Measurements from ENCODE around the gene SPTBN5.
A peak's percentile ranks its signal among the peaks of the same experiment; 100 is the strongest.

SPTBN5 gene

GRCh38 chr15:41903782-41904181, 9.9 kb upstream of the SPTBN5 start:
- no peak for DNase-seq (ENCODE audit: low spot score)

DNA sequence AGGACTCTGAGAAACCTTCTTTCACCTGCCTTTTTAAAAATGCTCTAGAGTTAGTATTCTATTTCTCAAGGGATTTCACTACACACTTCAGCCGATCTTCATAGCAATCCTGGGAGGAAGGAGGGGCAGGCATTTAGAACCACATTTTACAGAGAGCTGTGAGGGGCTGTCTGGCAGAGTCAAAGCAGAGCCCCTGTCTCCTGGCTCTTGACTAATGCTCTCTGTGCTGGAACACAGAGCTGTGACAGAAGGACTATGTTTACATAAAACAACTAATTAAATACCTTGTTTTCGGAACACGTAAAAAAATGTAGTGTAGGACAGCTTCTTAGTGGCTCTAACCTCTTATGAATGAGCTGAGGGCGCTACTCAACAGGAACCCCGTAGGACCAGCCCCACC, 7.6 kb upstream of the SPTBN5 start:
- DNase-seq (ENCODE audit: low spot score), result no peak

GRCh38 chr15:41900526-41901380, 6.9 kb upstream of the SPTBN5 start:
- DNase-seq (ENCODE audit: low spot score), result no peak

GRCh38 chr15:41899854-41900442, 6.1 kb upstream of the SPTBN5 start:
- DNase-seq (ENCODE audit: low spot score), result no peak

- no peak for DNase-seq (ENCODE audit: low spot score)
Observed at GRCh38 chr15:41897363-41897799, 3.5 kb upstream of the SPTBN5 start.

DNA sequence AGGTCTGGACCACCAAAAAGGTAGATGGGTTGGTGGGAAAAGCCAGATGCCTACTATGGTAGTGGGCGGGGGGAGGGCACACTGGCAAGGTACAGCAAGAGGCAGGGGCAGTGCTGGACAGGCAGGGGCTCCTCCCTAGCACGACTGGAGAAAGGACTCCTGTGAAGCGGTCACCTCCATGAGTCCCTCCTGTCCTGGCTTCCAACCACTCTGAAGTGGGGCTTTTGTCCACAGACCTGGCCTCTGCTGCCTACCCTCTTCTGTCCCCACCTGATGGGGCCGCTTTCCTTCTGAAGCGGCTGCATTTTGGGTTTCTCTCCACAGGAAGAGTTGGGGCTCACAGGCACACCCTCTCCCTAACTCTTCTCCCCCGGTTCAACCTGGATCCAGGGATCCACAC, 2.7 kb upstream of the SPTBN5 start:
- DNase-seq (ENCODE audit: low spot score), result no peak

GRCh38 chr15:41895957-41896356, 2.1 kb upstream of the SPTBN5 start:
- DNase-seq (ENCODE audit: low spot score), result no peak

DNA sequence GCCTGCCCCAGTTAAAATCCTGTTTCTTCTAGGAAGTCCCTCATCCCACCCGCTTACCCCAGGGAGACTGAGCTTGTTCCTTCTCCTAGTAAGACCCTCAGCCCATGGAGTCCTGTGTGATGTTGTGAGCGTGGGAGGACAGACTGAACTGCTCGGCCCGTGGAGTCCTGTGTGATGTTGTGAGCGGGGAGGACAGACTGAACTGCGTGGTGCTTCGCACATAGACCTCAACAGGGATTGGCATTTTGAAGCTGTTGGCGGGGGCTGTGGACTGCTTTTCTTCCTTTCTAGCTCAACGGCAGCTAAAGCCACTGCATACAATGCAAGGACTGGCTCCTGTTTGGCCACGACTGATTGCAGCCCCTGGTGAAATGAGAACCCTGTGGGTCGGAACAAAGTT, 1.6 kb upstream of the SPTBN5 start:
- no peak for DNase-seq (ENCODE audit: low spot score)

DNA sequence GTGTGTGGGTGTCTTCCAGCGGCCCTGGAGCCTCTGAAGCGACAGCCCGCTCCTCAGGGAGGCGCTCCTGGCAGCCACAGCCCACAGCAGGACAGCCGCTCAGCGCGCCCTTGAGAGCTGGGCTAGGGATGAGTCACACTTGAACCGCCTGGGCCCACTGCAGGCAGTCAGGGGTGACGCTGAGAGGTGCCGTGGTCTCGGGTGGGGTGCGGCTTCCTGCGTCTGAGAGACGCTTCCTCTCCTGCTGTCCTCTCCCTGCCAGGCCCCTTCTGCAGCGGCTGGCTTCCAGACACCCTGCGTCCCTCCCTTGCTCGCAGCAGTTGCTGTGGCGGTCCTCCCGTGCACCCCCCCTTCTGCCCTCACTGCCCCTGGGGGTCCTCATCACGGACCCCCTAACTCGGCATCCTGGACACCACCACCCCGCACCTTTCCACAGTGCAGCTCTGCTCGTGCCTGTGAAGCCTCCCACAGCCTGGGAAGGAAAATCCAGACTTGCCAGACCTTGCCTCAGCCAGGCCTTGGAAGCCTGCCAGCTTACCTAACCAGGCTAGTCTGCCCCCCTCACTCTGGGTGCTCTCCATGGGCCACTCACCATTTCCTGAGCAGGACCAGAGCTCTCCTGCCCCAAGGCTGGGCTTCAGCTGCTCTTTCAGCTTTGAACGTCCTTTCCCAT, 1.1 kb upstream of the SPTBN5 start:
- peak; percentile 73 for DNase-seq (ENCODE audit: low spot score)

GRCh38 chr15:41894251-41894790, 468 bp upstream of the SPTBN5 start:
- DNase-seq (ENCODE audit: low spot score), result no peak

DNA sequence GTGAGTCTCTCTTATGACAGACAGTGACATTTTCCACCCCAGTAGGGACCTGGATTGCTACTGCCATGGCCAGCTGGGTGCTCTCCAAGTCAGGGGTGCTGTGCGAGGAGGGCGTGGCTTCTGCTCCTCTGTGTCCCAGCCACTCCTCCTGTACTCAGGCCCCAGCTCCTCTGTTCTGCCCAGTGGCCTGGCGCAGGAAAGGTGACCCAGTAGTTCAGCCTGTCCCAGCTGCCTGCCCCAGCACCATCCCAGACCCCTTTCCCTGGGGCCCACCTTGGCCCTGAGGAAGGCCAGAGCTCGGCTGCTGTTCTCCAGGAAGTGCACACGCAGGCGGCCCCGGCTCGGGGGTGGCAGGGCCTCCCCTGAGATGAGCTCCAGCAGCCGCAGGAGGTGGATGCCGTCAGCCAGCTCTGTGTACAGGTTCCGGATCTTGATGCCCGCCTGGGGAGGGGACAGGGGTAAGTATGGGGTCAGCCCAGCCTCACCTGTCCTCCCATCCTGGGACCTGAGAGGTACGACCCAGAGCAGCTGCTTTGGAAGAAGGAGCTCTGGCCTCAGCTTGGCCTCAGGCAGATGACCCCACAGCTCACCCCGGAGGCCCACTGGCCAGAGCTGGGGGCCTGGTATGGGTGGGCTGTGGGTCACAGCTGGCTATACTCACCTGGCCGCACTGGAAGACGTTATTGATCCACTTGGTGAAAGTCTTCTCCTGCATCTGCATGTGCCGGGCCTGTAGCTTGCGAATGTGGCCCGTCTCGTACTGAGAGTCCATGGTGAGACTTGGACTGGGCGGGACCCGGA, 1.0 kb downstream of the SPTBN5 start:
- no peak for DNase-seq (ENCODE audit: low spot score)

GRCh38 chr15:41891946-41892345, 1.9 kb downstream of the SPTBN5 start:
- DNase-seq (ENCODE audit: low spot score), result no peak

DNA sequence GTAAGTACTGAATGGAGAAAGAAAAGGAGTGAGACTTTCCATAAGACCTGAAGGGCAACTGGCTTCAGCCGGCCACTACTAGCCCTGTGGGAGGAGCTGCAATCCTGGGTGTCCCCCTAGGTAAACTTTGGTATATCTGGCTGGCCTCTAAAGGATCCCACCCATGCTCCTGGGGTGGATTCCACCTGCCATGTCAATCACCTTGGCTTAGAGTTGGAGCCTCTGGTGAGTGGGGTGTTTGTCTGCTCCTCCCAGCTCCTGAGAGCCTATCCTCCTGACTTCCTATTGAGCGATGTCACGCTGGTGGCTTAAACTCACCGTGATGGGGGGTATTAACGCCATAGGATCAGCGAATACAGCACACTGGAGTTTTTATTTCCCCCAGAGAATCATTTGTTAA, 2.6 kb downstream of the SPTBN5 start:
- no peak for DNase-seq (ENCODE audit: low spot score)

- DNase-seq (ENCODE audit: low spot score), result no peak
Observed at GRCh38 chr15:41890050-41890690, 3.7 kb downstream of the SPTBN5 start.

GRCh38 chr15:41888662-41889253, 5.1 kb downstream of the SPTBN5 start:
- no peak for DNase-seq (ENCODE audit: low spot score)

- no peak for DNase-seq (ENCODE audit: low spot score)
Observed at GRCh38 chr15:41887893-41888292, 6.0 kb downstream of the SPTBN5 start.

DNA sequence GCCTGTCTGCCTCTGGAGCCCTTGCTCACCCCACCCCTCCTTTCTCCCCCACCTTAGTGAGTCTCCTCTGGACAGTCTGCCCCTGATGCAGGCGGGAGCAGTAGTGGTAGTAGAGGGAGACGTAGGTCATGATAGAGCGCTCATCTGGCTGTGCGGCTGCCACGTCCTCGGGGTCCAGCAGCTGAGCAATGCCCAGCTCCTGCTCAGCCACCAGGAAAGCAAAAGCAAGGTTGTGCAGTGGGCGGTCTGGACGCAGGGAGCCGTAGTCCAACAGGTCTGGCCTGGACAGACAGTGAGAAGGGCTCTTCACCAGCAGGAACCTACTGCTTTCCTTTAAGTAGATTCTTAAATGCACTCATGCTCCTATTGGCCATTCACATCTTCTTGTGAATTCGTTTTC, 6.7 kb downstream of the SPTBN5 start:
- DNase-seq (ENCODE audit: low spot score), result no peak

- no peak for DNase-seq (ENCODE audit: low spot score)
Observed at GRCh38 chr15:41886741-41887140, 7.1 kb downstream of the SPTBN5 start.

DNA sequence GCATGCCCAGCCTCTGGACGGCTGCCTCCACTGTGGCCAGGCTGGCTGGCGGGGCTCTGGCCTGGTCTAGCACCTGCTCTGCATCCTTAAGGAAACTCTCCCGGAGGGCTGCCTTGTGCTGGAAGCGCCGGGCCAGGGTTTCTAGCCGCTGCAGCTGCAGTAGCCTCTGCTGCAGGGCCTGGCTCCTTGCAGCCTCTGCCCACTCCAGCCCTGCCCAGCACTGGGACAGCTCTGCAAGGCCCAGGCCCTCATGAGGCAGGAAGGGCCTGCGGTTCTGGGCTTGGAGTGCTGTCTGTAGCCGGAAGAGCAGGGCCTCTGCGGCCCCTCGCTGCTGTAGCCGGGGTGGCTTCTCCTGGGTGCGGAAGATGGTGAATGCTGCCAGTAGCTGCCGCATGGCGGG, 8.0 kb downstream of the SPTBN5 start:
- no peak for DNase-seq (ENCODE audit: low spot score)

DNA sequence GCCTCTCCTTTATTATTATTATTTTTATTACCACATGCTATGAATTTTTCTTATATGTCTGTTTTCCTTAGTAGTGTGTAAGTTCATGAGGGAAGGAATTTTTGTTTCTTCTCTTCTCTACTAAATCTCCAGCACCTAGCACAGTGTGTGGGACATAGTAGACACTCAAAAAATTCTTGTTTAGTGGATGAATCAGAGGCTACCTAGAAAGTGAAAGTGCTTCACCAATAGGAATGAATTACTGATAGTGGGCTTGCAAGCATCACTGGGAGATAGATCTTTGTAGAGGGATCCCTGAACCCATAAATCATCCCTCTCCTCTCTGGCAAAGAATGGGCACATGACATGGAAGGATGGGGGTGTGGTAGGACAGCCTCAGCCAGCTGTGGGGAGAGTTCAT, 8.5 kb downstream of the SPTBN5 start:
- DNase-seq (ENCODE audit: low spot score), result no peak

GRCh38 chr15:41884458-41884857, 9.4 kb downstream of the SPTBN5 start:
- no peak for DNase-seq (ENCODE audit: low spot score)

All from germinal center (tissue), 1 donor.